K562 (cell line): ENCODE results near the gene ZNF22. TPM values are rescaled to one million over a fixed set of nuclear protein-coding genes. Genes with fewer than 3 reads are reported as not detected.

Source experiments
- FUS ChIP-seq: fragments of 200-400 bp; formaldehyde crosslinking; optimal IDR thresholded peaks from 2 replicates; pipeline ENCODE3; 2017; ENCODE audit warnings: low read depth, low read length
- KDM5B ChIP-seq: fragments of 200-600 bp; sonication (generic); IDR thresholded peaks from 2 replicates; pipeline ENCODE4 v1.6.1; 2012; ENCODE audit warnings: low read depth, mild to moderate bottlenecking, moderate library complexity, low read length, control low read depth, inconsistent platforms; ENCODE audit not compliant: insufficient replicate concordance
- STAT5B ChIP-seq: fragments of 250-450 bp; sonication (Bioruptor Pico); IDR thresholded peaks from 2 replicates; pipeline ENCODE4 v1.8.0; 2021; ENCODE audit warnings: mild to moderate bottlenecking, inconsistent platforms
- TBP ChIP-seq: optimal IDR thresholded peaks from 2 replicates; pipeline ENCODE3; 2011; ENCODE audit warnings: low read depth, low read length, improper control_type of control experiment
- ZNF668 ChIP-seq: fragments of 250-450 bp; sonication (Bioruptor Pico); IDR thresholded peaks from 2 replicates; pipeline ENCODE4 v1.8.0; 2022; ENCODE audit warnings: mild to moderate bottlenecking, inconsistent platforms
- polyA plus RNA-seq, 8 experiments: library from polyadenylated mRNA; depleted of rRNA in 4 of 8; stranded (reverse) in 5 of 8; unstranded in 3 of 8; fragments of >200 nt; fragmentation: Nextera tagmentation in 2 of 8; fragmentation: Illumina TruSeq in 1 of 8; extraction: Ambion mirVana in 2 of 8; extraction: Trizol in 1 of 8; gene quantifications; 2 replicates each; pipeline versions ENCODE4 v1.2.1 to v1.2.3, GENCODE V29; 2011 to 2014; ENCODE audit warnings: inconsistent platforms in 1 of 8, missing spikeins in 1 of 8
- total RNA-seq, 7 experiments: library from RNA; depleted of rRNA in 6 of 7; stranded (reverse); fragments of >200 nt in 6 of 7; fragmentation: Illumina TruSeq in 2 of 7; extraction: Trizol in 2 of 7; gene quantifications; 2 replicates each; pipeline versions ENCODE4 v1.2.1 to v1.2.3, GENCODE V29; 2011 to 2021; ENCODE audit warnings: low replicate concordance in 1 of 7
- TF ChIP-seq, protein P1 (sequence below): sonication (generic); formaldehyde crosslinking; IDR thresholded peaks from 2 replicates; pipeline ENCODE4 v1.8.0; 2022; ENCODE audit warnings: mild to moderate bottlenecking, low read depth, missing genetic modification reagents
- TF ChIP-seq, protein P2 (sequence below): fragments of 250-450 bp; sonication (Bioruptor Pico); IDR thresholded peaks from 2 replicates; pipeline ENCODE4 v1.8.0; 2022; ENCODE audit warnings: moderate library complexity, mild to moderate bottlenecking, inconsistent platforms
- TF ChIP-seq, protein P3 (sequence below), 2 experiments: fragments of 450-650 bp; IDR thresholded peaks; 2 replicates each; pipeline ENCODE4 v1.6.1; 2016; ENCODE audit warnings: mild to moderate bottlenecking in 2 of 2, borderline replicate concordance in 1 of 2, low read depth in 1 of 2, moderate library complexity in 1 of 2
- TF ChIP-seq, protein P4 (sequence below): fragments of 200-800 bp; sonication (Bioruptor generic); IDR thresholded peaks from 2 replicates; pipeline ENCODE4 v1.6.1; 2017; ENCODE audit warnings: missing genetic modification characterization, missing compliant biosample characterization

The ZNF22 gene
- total and polyA plus RNA-seq, 9 of the 15 experiments (the other 6 are each of a cell fraction or from before 2014, with no cell fraction given) = 36.2 to 98.7 (median 51.2) TPM

DNA sequence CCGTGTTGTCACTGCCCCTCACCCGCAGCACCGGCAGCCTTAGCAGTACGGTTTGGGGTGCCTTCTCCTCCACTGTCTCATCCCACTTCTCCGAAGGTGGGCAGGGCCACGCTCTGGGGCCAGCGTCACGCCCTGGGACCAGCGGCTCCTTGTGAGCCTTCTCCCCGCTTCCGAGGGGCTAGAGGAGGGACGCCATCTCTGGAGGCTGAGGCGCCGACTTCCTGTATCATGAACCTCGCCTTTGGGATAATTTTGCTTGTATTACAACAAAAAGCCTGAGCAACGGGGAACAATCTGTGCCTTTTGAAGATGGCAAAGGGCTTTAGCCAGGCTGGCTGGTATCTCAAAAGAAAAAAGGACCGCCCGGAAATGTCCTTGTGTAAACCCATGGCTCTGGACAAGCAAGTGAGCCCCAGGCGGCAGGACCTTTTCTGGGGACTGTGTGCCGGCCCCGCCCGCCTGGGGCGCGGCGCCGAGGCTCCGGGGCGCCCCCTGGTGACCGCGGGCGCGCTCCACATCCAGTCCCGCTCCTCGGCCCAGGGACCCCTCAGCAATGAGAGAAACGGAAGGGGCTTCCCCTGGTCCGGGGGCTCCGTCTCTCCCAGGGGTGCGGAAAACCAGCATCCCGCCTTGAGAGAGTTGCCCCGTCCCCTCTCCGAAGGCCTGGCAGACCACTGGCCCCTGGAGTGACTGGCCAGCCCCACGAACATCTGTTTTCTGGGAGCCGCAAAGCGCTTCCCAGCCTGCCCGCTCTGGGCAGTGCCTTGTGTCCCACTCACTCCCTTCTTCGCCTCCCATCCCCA is 25.9 kb upstream of the ZNF22 start (continued):
- TF ChIP-seq, protein P1, sequence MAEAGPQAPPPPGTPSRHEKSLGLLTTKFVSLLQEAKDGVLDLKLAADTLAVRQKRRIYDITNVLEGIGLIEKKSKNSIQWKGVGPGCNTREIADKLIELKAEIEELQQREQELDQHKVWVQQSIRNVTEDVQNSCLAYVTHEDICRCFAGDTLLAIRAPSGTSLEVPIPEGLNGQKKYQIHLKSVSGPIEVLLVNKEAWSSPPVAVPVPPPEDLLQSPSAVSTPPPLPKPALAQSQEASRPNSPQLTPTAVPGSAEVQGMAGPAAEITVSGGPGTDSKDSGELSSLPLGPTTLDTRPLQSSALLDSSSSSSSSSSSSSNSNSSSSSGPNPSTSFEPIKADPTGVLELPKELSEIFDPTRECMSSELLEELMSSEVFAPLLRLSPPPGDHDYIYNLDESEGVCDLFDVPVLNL (CRISPR knock-in tag) = no peak
- TF ChIP-seq, protein P2, sequence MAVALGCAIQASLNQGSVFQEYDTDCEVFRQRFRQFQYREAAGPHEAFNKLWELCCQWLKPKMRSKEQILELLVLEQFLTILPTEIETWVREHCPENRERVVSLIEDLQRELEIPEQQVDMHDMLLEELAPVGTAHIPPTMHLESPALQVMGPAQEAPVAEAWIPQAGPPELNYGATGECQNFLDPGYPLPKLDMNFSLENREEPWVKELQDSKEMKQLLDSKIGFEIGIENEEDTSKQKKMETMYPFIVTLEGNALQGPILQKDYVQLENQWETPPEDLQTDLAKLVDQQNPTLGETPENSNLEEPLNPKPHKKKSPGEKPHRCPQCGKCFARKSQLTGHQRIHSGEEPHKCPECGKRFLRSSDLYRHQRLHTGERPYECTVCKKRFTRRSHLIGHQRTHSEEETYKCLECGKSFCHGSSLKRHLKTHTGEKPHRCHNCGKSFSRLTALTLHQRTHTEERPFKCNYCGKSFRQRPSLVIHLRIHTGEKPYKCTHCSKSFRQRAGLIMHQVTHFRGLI (CRISPR knock-in tag) = no peak
- TF ChIP-seq FUS = no peak
- peak; percentile 71 for TF ChIP-seq TBP
- peak; percentile 37 for TF ChIP-seq KDM5B
- TF ChIP-seq, protein P3, sequence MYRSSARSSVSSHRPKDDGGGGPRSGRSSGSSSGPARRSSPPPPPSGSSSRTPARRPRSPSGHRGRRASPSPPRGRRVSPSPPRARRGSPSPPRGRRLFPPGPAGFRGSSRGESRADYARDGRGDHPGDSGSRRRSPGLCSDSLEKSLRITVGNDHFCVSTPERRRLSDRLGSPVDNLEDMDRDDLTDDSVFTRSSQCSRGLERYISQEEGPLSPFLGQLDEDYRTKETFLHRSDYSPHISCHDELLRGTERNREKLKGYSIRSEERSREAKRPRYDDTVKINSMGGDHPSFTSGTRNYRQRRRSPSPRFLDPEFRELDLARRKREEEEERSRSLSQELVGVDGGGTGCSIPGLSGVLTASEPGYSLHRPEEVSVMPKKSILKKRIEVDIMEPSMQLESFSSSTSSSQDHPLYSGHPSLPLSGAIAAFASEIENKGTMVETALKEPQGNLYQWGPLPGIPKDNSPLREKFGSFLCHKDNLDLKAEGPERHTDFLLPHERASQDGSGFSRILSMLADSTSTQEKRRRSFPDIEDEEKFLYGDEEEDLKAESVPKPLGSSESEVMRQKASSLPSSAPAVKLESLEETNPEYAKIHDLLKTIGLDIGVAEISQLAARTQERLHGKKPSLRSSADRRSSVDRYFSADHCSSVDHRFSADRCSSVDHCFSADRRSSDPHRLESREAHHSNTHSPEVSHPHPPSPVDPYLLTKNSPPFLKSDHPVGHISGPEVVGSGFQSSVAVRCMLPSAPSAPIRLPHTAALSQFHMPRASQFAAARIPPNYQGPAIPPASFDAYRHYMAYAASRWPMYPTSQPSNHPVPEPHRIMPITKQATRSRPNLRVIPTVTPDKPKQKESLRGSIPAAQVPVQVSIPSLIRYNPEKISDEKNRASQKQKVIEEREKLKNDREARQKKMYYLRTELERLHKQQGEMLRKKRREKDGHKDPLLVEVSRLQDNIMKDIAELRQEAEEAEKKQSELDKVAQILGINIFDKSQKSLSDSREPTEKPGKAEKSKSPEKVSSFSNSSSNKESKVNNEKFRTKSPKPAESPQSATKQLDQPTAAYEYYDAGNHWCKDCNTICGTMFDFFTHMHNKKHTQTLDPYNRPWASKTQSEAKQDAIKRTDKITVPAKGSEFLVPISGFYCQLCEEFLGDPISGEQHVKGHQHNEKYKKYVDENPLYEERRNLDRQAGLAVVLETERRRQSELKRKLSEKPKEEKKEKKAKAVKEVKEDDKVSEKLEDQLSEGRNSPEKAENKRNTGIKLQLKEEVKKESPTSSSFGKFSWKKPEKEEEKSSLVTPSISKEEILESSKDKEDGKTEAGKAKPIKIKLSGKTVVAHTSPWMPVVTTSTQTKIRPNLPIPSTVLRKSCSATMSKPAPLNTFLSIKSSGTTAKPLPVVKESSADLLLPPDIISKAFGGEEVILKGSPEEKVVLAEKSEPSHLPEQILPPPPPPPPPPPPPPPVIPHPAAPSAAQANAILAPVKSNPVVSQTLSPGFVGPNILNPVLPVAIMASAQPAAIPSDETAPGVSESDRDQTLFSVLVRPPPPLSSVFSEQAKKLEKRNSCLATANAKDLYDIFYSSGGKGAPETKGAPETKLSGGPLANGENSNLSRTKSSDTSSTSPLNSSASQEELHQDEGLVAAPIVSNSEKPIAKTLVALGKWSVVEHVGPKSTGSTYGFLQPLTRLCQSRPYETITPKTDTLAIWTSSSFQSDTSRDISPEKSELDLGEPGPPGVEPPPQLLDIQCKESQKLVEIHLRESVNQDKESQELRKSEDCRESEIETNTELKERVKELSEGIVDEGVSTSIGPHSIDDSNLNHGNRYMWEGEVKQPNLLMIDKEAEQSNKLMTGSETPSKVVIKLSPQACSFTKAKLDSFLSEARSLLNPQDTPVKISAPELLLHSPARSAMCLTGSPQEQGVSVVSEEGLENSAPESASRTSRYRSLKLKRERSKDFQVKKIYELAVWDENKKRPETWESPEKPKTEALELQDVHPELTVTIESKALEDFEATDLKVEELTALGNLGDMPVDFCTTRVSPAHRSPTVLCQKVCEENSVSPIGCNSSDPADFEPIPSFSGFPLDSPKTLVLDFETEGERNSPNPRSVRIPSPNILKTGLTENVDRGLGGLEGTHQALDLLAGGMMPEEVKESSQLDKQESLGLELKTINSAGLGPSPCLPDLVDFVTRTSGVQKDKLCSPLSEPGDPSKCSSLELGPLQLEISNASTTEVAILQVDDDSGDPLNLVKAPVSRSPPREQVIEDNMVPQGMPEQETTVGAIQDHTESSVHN (IDR thresholded peaks at IDR 0.05; ENCODE audit: borderline replicate concordance in 1 of 2, low read depth in 1 of 2) = no peak
- TF ChIP-seq, protein P4, sequence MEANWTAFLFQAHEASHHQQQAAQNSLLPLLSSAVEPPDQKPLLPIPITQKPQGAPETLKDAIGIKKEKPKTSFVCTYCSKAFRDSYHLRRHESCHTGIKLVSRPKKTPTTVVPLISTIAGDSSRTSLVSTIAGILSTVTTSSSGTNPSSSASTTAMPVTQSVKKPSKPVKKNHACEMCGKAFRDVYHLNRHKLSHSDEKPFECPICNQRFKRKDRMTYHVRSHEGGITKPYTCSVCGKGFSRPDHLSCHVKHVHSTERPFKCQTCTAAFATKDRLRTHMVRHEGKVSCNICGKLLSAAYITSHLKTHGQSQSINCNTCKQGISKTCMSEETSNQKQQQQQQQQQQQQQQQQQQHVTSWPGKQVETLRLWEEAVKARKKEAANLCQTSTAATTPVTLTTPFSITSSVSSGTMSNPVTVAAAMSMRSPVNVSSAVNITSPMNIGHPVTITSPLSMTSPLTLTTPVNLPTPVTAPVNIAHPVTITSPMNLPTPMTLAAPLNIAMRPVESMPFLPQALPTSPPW (CRISPR knock-in tag) = peak; percentile 89
- no peak for TF ChIP-seq ZNF668 (CRISPR knock-in tag)
- TF ChIP-seq STAT5B (CRISPR knock-in tag) = no peak
